ENCODE measurements around the gene KCNQ2.
"Not testable (repeated sequence)": the region's sequence is repeated elsewhere in the genome, so short reads cannot be mapped to it uniquely, and the experiment has no call there.

Gene KCNQ2

DNA sequence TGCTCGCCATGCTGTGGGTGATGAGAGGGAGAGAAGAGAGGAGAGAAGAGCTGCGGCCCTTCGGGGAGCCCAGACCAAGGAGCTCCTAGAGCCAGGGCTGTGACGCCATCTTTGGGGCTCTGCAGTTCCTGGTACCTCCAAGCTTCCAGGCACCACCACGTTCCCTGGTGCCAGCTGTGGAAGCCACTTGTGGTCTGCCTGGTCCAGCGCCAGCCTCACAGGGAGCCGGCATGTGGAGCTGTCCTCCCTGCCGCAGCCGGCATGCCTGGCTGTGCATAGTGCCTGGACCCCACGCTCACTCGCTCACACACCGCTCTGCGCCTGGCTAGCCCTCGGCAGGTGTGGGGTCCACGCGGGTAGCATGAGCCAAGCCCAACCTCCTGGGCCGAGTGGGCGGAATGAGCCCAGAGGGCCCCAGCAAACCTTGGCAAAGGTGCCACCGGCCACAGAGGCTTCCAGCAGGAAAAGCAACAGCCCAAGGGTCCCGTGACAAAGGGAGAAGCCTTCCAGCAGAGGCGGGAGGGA lies 92.0 kb downstream of the KCNQ2 start:
- DNase-seq = no peak

DNA sequence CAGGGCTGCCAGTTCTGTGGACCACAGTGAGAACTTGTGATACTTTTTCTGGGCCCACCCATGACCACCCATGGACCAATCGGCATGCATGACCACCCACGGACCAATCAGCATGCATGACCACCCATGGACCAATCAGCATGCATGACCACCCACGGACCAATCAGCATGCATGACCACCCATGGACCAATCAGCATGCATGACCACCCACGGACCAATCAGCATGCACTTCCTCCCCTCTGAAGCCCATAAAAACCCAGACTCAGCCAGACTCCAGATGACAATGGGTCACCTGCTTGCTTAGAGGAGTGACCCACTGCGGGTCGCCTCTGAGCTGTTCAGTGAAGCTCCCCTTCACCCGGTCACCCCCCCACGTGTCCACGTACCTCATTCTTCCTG lies 92.6 kb downstream of the KCNQ2 start:
- DNase-seq = not testable (repeated sequence)

DNA sequence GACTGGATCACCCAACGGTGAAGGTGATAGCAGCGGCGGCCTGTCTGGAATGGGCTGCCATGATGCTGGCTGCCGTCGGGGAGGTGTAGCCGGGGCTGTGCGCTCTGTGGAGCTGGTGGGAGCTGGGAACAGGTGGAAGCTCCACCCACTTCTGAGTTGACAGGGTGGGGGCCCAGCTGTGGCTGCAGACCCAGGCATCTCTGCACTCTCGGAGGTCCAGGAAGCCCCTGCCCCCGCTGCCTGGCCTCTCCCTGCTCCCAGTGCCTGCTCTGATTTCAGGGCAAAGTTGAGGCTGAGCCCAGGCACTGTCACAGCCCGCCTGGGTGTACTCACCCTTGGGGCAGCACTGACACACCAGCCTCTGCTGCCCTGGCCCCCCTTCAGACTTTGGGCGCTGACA lies 93.2 kb downstream of the KCNQ2 start:
- no peak for DNase-seq

DNA sequence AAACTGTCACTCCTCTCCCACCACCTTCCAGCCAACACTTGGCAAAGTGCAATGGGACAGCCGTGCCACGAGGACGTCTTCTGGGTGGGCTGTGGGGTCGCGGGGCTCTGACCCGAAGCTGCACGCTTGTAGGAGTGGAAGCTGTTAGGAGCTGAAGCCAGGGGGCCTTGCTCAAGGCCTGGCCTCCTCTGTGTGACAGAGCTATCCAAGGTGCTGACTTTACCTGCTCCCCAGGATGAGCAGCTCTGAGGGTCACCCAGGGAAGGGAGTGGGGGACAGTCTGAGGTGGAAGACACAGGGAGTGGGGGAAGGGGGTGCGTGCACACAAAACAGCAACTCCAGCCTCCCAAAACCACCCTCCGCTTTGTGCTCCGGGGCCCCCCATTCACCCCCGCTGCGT lies 93.8 kb downstream of the KCNQ2 start:
- no peak for DNase-seq

DNA sequence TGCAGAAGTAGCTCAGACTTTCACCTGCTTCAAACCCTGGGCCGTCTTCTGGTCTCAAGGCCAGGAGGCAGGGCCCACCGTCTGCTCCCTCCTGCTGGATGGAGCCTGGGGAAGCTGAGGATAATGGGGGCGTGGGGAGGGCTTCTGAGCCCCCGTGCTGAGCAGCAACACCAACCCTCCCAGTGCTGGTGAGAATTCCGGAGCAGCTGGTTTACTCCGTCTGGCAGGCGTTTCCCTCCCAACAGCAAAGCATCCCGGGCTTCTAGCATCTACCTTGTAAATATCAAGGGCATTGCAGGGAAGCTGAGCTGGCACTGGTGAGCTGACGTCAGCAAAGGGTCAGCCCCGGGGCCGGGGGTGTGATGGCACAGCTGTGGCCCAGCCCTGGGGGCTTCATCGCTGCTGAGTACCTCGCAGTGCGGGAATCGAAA lies 94.5 kb downstream of the KCNQ2 start:
- DNase-seq = no peak

DNA sequence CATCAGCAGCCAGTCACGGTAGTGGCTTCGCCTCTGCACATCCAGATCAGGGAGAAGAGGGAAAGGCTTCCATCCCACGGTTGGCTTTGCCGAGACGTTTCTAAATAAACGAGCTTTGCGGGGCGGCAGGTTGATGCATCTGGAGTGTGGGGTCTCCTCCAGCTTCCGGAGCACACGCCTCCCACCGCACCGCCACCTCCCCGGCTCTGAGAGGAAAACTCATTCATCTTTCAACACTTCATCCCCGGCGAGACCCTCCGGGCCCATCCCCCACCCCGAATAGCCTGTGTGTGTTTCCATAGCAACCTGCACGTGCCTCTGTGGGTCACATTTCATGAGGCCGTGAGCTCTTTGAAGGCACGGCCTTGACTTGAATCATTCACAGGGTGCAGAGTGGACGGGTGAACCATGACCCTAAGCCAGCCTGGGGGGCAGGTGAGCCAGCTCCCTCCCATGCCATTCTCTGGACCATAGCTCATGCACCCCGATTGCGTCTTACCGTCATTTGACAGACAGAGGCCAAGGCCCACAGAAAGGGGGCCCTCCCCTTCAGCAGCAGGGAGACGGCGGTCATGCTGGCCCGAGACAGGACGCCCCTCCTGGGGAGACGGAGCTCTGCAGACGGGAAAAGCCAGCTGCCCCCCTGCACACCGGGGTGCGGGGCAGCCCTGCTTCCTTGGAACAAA lies 95.1 kb downstream of the KCNQ2 start:
- no peak for DNase-seq

DNA sequence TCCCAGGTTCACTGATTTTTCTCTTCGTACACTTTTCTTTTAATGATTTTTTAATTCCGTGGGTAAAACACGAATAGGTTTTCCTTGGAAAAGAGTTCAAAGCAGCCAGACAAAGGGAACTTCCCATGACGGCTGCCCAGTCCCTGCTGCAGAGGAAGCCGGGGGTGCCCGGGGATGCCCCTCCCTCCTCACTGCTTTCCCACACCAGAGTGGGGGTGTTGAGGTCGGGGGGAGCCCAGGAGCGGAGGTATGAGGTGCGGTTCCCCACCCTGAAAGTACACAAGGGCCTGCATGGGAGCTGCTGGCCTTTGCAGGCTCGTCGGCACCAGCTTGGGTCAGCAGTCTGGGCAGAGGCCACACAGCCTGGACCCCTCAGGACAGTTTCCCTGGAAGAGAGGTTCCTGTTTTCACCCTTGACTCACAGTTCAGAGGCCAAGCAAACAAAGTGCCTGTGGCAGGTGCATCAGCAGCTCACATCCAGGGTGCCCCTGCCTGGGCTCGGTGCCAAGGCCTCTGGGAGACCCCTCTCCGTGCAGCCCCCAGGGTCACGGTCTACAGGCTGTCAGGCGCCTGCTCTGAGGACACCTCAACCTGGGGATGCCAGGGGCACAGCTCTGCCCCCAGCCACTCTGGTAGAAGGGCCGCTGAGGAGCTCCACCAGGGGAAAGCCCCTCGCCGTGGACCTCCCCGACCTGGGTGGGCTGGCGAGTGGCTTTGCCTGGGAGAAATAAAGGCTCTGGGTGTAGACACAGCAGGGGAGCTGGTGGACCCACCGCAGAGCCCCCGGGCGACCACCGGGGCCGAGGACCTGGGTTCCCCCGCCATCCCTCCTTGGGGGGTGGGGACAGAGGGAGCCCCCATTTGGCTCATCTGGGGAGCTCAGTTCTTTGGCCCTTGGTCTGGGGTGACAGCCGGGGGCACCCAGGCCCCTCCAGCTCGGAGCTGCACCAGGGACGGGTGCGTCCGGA lies 95.9 kb downstream of the KCNQ2 start:
- no peak for DNase-seq

DNA sequence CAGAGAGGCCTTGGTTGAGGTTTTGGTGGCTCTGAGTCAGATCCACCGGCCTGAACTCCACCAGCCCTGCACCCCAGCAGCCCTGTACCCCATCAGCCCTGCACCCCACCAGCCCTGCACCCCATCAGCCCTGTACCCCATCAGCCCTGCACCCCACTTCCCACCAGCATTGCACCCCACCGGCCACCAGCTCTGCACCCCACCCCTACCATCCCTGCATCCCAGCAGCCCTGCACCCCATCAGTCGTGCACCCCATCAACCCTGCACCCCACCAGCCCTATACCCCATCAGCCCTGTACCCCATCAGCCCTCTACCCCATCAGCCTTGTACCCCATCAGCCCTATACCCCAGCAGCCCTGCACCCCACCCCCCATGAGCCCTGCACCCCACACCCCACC lies 97.0 kb downstream of the KCNQ2 start:
- DNase-seq = no peak

DNA sequence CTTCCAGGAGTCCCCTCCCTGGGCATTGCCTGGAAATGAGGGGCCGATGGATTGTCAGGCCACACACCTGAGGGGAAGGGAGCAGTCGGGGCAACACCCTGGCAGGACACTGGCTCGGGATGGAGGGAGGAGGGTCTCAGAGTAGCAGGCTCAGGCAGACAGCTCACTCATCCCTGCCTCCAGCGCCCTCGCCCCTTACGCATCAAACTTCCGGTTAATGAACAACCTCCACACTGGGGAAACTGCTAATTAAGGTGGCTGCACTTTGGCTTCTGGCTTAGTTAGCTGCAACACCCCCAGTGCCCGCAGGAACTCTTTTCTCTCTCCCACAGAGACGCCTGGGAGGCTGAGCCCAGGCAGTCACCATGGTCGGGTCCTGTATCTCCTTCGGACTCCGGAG lies 98.0 kb downstream of the KCNQ2 start:
- no peak for DNase-seq

DNA sequence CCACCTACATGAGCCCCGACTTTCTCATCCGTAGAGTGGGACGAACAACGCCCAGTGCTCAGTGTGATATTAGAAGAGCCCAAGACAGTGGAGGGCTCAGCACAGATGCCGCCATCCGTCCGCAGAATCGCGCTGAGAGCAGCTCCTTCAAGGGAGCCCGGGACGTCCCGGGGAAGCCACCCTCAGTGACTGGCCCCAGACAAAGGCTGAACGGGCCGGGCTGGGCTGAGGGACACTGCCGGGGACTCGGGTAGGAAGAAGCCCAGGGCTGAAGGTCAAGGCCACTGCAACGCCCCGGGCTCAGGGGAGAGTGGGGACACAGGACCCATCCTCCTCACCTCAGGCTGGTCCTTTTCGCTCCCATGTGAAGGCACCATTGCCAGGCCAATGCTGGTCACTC lies 98.5 kb downstream of the KCNQ2 start:
- DNase-seq = no peak

DNA sequence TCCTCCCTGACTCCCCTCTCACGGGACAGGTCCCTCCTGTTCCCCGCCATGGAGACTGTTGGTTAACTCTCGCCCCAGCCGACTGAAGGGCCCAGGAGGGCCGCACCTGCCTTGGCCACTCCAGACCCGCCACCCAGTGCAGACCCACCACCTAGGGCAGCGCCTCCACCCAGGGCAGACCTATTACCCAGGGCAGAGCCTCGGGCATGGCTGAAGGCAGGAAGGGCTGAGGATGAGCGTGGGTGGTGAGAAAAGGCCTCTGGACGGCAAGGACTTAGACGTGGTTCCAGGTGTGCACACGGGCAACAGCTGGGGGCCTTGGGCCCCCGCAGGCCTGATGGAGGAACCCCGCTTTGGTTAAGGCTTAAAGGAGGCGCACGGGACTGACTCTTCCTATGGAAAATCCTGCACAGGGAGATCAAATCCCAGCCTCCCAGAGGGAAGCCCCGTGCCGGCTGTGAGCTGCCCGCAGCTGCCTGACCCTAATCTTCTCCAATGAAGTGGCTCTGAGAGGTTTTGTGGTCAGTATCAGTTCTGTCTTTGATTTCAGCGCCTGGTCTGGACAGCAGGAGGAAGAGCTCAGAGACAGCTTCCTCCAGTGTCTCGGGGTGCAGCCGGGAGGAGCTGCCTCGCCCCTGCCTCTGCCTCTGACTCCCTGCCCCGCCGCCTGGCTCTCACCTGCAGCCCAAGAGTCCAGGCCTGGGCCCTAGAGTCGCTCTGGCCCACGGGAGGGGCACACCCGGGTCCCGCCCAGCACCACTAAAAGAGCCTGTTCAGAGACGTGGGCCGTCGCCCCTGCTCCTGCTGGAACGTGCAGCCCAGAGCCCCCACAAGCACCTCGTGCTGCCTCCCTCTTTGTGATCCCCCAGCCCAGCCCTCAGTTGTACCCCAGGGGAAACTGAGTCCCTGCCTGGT lies 99.2 kb downstream of the KCNQ2 start:
- DNase-seq = no peak

DNA sequence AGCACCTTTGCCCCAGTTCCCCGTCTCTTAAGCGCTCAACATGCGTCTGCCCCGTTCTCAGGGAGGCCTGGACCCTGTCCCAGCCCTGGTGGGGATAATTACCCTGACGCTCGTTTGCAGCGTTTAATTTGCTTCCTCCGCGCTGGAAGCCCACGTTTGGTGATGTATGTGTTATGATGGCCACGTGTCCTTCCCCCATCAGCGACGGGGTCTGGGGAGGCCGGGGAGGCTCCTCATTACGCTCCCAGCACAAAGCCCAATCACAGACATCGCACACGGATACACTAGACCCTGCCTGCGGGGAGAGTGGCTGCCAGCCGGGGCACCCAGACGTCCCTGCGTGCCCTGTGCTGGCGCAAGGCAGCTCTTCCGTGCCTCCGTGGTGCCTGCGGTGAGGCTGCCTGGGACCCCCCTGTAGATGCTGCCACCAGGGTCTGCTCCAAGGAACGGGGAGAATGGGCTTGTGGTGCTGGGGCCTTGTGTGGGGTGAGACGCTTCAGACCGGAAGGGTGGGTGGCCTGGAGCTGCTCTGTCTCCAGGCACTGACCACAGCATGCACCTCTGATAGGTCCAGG lies 101.1 kb downstream of the KCNQ2 start:
- DNase-seq = no peak

DNA sequence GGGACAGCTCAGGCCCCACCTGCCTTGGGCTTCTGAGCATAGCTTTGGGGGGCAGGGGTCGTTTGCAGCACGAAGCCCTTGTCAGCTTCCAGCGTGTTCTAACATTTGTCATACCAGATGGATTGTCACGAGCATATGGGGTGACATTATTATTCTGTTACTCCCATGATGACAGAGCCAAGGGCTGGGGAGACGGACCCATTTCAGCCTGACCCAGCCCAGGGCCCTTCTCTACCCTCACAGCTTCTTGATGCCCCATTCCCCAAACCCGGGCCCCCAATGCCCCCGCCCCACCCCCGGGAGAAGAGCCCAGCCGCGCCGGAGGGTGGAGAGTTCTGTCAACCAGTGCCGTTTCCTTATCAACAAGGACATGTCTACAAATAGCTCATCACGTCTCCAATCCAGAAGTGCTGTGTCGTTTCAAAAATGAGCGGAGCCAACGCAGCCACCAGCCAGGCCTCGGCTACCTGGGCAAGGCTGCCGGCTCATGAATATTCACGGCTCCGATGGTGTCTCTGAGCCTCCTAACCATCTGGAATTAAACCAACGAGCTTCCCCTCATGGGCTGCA lies 101.8 kb downstream of the KCNQ2 start:
- no peak for DNase-seq

DNA sequence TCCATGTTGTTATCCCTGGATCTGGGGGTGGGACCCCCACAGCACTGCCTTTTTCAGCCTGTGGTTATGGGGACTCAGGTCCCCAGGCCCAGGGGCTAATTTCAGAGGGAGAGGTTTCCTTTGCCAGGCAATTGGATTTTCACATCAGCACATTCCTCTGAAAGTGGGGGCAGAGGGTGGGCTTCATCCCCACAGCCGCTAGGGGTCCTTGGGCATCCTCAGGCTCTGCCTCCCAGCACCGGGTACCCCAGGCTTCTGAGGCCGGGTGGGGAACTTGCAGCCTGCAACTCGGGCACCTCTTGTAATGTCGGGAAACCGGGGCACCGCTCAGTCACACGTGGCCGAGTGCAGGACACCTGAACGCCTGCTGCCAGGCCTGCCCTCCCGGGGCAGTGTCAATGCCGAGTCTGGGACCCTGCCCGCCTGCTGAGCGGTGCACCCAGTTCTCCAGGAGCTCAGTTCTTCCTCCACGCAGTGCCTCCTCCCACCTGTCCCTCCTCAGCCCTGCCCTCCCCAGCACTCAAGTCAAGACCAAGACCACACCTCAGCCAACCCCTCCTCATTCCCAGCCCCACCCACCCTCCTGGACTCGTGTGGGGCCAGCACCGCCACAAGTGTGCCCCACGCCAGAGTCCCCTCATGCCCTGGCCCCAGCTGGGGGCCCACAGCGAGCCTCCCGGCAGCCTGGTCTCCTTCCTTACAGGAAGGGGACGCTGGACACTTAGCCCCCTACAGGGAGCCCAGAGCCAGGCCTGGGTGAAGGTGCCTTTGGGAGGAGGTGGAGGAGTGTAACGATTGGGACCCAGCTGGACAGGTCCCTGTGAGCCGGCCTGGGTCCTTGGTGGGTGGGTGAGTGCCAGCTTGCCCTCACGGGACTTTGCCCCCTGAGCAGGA lies 102.5 kb downstream of the KCNQ2 start:
- no peak for DNase-seq

DNA sequence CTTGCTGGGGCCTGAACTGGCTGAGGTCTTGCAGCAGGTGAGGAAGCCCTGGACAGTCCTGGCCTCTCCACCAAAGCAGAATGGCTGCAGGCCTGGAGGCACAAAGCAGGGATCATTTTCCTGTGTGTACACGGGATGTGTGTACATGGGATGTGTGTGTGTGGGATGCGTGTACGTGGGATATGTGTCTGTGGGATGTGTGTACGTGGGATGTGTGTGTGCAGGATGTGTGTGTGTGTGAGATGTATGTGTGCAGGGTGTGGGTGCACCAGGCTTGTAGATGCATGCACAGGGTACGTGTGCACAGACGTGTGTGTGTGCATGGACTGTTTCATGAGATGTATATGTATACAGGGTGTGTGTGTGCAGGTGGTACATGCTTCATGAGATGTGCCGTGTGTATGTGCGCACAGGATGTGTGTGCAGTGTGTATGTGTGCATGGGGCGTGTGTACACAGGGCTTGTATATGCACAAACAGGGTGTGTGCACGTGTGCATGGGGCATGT lies 103.4 kb downstream of the KCNQ2 start:
- DNase-seq = no peak

DNA sequence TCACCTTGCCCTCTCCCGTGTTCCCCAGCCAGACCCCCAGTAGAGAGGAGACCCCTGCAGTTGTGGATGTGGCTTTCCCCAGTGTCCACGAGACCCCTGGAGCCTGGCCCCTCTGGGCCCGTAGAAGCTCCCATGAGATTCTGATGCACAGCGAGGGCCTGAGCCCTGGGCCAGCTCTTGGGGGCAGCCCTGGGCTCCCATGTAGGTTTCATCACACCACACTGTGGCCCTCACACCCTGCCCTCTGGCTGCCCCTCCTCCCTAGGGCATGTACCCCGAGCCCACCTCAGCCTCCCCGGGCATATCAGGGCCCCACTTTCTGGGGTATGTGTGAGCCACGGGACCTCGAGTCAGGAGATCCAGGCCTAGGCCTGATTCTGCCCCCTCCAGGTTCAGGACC lies 104.3 kb downstream of the KCNQ2 start:
- no peak for DNase-seq

DNA sequence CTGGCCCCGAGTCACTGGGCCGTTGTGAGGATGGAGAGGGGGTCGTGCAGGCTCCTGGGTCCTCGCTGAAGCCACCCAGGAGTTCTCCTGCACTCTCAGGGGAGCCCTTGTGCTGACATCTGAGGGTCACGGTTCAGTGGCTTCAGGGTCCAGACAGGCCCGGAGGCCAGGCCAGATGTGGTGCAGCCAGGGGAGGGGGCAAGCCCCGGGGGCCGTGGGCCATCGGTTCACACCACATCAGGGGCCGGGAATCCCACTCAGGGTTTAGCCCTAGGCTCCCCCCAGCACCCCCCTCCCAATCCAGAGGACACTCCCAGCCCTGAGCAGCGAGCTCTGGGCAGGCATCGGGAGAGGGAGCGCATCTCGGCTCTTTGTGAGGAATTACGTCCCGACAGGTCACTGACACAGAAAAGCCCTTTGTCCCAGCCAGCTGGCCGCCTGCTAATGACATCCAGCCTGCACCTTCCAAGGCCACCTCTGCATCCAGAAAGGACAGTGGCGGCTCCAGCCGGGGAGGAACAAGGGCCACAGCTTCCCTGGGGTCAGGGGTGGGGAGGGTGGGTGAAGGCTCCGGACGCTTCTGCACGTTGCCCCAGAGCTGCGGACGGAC lies 104.9 kb downstream of the KCNQ2 start:
- no peak for DNase-seq

DNA sequence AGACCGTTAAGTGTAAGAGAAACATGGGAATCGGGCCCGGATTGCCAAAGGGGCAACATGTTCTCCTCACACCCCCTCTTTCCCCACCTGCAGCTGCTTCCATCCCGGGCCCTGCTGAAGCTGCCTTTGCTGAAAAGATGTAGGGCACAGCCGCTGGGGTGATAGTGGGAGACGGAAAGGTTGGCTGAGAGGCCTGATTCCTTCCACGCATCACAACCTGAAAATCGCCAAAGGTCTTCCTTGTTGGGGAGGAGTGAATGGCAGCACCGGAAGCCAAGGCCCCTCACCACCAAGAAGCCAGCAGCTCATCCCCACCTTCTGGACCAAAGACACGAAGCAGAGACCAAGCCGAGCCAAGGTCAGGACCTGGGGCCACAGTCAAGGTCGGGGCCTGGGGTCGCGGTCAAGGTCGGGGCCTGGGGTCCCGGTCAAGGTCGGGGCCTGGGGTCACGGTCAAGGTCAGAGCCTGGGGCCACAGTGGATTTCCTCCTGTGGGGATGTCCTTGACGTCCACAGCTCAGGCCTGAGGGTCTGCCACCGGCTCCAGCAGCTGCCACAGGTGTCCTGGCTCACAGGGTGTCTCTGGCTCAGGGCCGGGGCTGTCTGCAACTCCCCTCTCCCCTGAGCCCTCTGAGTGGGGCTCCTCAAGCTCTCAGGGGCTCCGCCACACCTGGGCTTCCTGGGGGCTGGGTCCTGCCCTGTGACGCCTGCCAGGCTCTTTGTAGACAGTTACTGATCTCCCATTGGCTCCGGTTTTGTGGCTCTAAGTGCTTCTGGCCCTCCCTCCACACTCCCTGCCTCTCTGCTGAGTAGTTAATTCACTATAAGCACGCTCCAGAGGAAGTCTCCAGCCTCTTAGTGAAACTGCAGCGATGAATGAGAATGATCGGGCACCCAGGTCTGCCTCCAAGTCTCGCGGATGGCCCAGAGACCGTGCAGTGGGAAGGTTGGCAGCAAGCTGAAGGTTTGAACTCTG lies 105.8 kb downstream of the KCNQ2 start:
- no peak for DNase-seq

Data from SIG-M5 (cell line).